Liver (tissue), 9 donors: ENCODE data around the gene SLC35A1. TPM values are rescaled to one million over a fixed set of nuclear protein-coding genes. Genes with fewer than 3 reads are reported as not detected.

Source experiments
- DNase-seq: peaks from one replicate; pipeline ENCODE4 v3.0.0-alpha.2; 2017; ENCODE audit warnings: low spot score
- H3K27ac ChIP-seq, 2 donors: one replicate each; pipeline ENCODE4 v1.7.0; 2013; ENCODE audit warnings: inconsistent platforms in 2 of 2, low read length in 2 of 2, control low read depth in 1 of 2, low read depth in 1 of 2, mild to moderate bottlenecking in 1 of 2
- H3K27me3 ChIP-seq, 4 donors: one replicate each; pipeline versions ENCODE4 v1.6.1 to v1.7.0; 2013; ENCODE audit warnings: low read length in 3 of 4, inconsistent platforms in 1 of 4, mild to moderate bottlenecking in 1 of 4, moderate library complexity in 1 of 4; ENCODE audit not compliant: control insufficient read depth in 4 of 4, insufficient read depth in 4 of 4
- H3K36me3 ChIP-seq, 4 donors: one replicate each; pipeline versions ENCODE4 v1.6.1 to v1.7.0; 2013; ENCODE audit warnings: low read length in 3 of 4, mild to moderate bottlenecking in 3 of 4, low read depth in 1 of 4, moderate library complexity in 1 of 4; ENCODE audit not compliant: control insufficient read depth in 4 of 4, insufficient read depth in 3 of 4
- H3K4me1 ChIP-seq, 4 donors: one replicate each; pipeline versions ENCODE4 v1.6.1 to v1.7.0; 2013; ENCODE audit warnings: low read length in 3 of 4, mild to moderate bottlenecking in 3 of 4, moderate library complexity in 1 of 4; ENCODE audit not compliant: control insufficient read depth in 4 of 4, insufficient read depth in 4 of 4
- H3K4me3 ChIP-seq, 3 donors: one replicate each; pipeline versions ENCODE4 v1.6.1 to v1.7.0; 2013; ENCODE audit warnings: low read length in 3 of 3, control low read depth in 1 of 3, low read depth in 1 of 3, mild to moderate bottlenecking in 1 of 3
- H3K9ac ChIP-seq, 2 donors: one replicate each; pipeline ENCODE4 v1.7.0; 2013; ENCODE audit warnings: low read length in 2 of 2, mild to moderate bottlenecking in 2 of 2, moderate library complexity in 2 of 2, control low read depth in 1 of 2, low read depth in 1 of 2
- H3K9me3 ChIP-seq, 4 donors: one replicate each; pipeline versions ENCODE4 v1.6.1 to v1.7.0; 2013; ENCODE audit warnings: low read length in 3 of 4; ENCODE audit not compliant: control insufficient read depth in 4 of 4
- CTCF ChIP-seq: fragments of 150-350 bp; IDR thresholded peaks from 2 replicates; pipeline ENCODE4 v1.5.1; 2017; ENCODE audit warnings: improper control_type of control experiment, low read depth, low read length; ENCODE audit not compliant: missing input control
- EGR1 ChIP-seq, 2 donors: IDR thresholded peaks; 2 replicates each; pipeline ENCODE4 v1.6.1; 2016 to 2018; ENCODE audit warnings: antibody characterized with exemption in 2 of 2, low read depth in 2 of 2
- FOXA1 ChIP-seq: IDR thresholded peaks from 2 replicates; pipeline ENCODE4 v1.6.1; 2016; ENCODE audit warnings: antibody characterized with exemption
- FOXA2 ChIP-seq: IDR thresholded peaks from 2 replicates; pipeline ENCODE4 v1.6.1; 2016; ENCODE audit warnings: antibody characterized with exemption
- HNF4G ChIP-seq: IDR thresholded peaks from 2 replicates; pipeline ENCODE4 v1.6.1; 2016; ENCODE audit warnings: antibody characterized with exemption
- JUND ChIP-seq, 2 donors: IDR thresholded peaks; 2 replicates each; pipeline ENCODE4 v1.6.1; 2016; ENCODE audit warnings: antibody characterized with exemption in 2 of 2
- NR2F2 ChIP-seq: IDR thresholded peaks from 2 replicates; pipeline ENCODE4 v1.6.1; 2016; ENCODE audit warnings: antibody characterized with exemption
- RAD21 ChIP-seq, 2 donors: IDR thresholded peaks; 2 replicates each; pipeline ENCODE4 v1.6.1; 2016; ENCODE audit warnings: antibody characterized with exemption in 2 of 2, mild to moderate bottlenecking in 2 of 2
- RXRA ChIP-seq, 2 donors: IDR thresholded peaks; 2 replicates each; pipeline ENCODE4 v1.6.1; 2017 to 2018; ENCODE audit warnings: antibody characterized with exemption in 2 of 2, mild to moderate bottlenecking in 1 of 2
- SP1 ChIP-seq: IDR thresholded peaks from 2 replicates; pipeline ENCODE4 v1.6.1; 2018; ENCODE audit warnings: antibody characterized with exemption, mild to moderate bottlenecking
- TAF1 ChIP-seq: conservative IDR thresholded peaks from 2 replicates; pipeline ENCODE4 v1.6.1; 2016; ENCODE audit warnings: antibody characterized with exemption, mild to moderate bottlenecking
- YY1 ChIP-seq: IDR thresholded peaks from 2 replicates; pipeline ENCODE4 v1.6.1; 2016; ENCODE audit warnings: antibody characterized with exemption, mild to moderate bottlenecking
- WGBS: extraction: QIAGEN DNeasy Blood & Tissue Kit; methylation state at CpG from one replicate; pipeline ENCODE4 v1.1.7; 2013; 5-methylcytosine and 5-hydroxymethylcytosine counted together
- polyA plus RNA-seq, 2 donors: library from polyadenylated mRNA; stranded (reverse) in 1 of 2; unstranded in 1 of 2; fragments of 200-250 nt in 1 of 2; fragments of >200 nt in 1 of 2; fragmentation: Nextera tagmentation in 1 of 2; extraction: Ambion mirVana in 1 of 2; gene quantifications; one replicate each; pipeline versions ENCODE4 v1.2.1 to v1.2.3, GENCODE V29; 2013 to 2015
- total RNA-seq, 2 donors: library from RNA; depleted of rRNA; stranded (reverse); fragments of >200 nt; gene quantifications; one replicate each; pipeline ENCODE4 v1.2.3, GENCODE V29; 2014
- TF ChIP-seq, protein P1 (sequence below): IDR thresholded peaks from 2 replicates; pipeline ENCODE4 v1.6.1; 2016; ENCODE audit warnings: antibody characterized with exemption
- TF ChIP-seq, protein P2 (sequence below): IDR thresholded peaks from 2 replicates; pipeline ENCODE4 v1.6.1; 2016; ENCODE audit warnings: antibody characterized with exemption
- TF ChIP-seq, protein P3 (sequence below): IDR thresholded peaks from 2 replicates; pipeline ENCODE4 v1.6.1; 2016; ENCODE audit warnings: antibody characterized with exemption
- donor health status: healthy.
- donor health status: healthy.
- donor health status: healthy.
- donor health status: healthy.
- donor health status: healthy.

The SLC35A1 gene
- total and polyA plus RNA-seq, 4 donors: 9.0 to 13.7 (median 10.6) TPM

DNA sequence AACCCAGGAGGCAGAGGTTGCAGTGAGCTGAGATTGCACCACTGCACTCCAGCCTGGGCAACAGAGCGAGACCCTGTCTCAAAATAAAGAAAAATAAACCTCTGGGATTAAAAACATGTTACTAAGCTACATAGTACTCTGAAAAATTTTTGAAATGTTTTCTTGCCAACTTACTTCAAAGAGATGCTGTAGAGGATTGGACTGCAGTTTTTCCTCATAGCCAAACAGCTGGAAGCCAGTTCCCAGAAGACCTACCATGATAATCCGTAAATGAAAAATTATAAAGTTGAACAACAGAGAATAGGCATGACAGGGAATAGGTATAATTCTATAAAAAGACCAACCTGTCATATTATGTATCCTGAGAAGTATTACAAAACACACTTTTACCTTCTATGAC lies 69.0 kb downstream of the SLC35A1 start (continued):
- TF ChIP-seq, protein P1, sequence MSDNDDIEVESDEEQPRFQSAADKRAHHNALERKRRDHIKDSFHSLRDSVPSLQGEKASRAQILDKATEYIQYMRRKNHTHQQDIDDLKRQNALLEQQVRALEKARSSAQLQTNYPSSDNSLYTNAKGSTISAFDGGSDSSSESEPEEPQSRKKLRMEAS: no peak
- TF ChIP-seq RAD21 (IDR thresholded peaks at IDR 0.05) (no peak), JUND (IDR thresholded peaks at IDR 0.05) (no peak), NR2F2 (no peak)
- TF ChIP-seq, protein P2, sequence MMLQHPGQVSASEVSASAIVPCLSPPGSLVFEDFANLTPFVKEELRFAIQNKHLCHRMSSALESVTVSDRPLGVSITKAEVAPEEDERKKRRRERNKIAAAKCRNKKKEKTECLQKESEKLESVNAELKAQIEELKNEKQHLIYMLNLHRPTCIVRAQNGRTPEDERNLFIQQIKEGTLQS: no peak

GRCh38 chr6:87543696-87544473 lies 71.1 kb downstream of the SLC35A1 start:
- Histone ChIP-seq H3K4me1 (no peaks in the 10 kb centered on the region), H3K27me3 (no peaks in the 10 kb centered on the region), H3K9me3 (peaks cover 0 to 3% (median 0%) of the 10 kb centered on the region in 4 donors), H3K4me3 (no peak overlapping the region), H3K27ac (no peak overlapping the region), H3K36me3 (peaks cover 7 to 26% (median 22%) of the 10 kb centered on the region in 4 donors), H3K9ac (no peak overlapping the region)
- WGBS: 88% methylated on average over 4 of the region's 4 CpGs
- TF ChIP-seq FOXA1: no peak
- TF ChIP-seq NR2F2: no peak
- no peak for TF ChIP-seq HNF4G
- TF ChIP-seq, protein P2: no peak
- TF ChIP-seq SP1: no peak
- no peak for TF ChIP-seq TAF1
- no peak for TF ChIP-seq CTCF
- TF ChIP-seq JUND (IDR thresholded peaks at IDR 0.05): no peak
- no peak for DNase-seq

DNA sequence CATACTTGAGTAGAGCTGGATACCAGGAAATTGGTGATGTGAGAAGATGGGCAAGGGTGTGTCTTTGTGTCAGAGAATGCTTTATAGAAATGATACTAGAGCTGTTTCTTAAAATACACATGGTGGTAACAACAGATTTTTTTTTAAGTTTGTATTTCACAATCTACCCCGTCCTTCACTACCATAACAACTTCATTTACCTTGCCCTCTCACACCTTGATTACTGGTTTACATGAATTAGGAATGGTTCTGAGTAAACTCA lies 71.6 kb downstream of the SLC35A1 start:
- Histone ChIP-seq H3K9me3 (peaks cover 0 to 3% (median 0%) of the 10 kb centered on the region in 4 donors), H3K27ac (no peak overlapping the region), H3K9ac (no peak overlapping the region), H3K4me1 (no peaks in the 10 kb centered on the region), H3K4me3 (no peak overlapping the region), H3K27me3 (no peaks in the 10 kb centered on the region), H3K36me3 (peaks cover 7 to 25% (median 18%) of the 10 kb centered on the region in 4 donors)
- 94% methylated on average over 1 of the region's 1 CpG for WGBS
- TF ChIP-seq YY1 (no peak), FOXA2 (no peak)
- DNase-seq: no peak

DNA sequence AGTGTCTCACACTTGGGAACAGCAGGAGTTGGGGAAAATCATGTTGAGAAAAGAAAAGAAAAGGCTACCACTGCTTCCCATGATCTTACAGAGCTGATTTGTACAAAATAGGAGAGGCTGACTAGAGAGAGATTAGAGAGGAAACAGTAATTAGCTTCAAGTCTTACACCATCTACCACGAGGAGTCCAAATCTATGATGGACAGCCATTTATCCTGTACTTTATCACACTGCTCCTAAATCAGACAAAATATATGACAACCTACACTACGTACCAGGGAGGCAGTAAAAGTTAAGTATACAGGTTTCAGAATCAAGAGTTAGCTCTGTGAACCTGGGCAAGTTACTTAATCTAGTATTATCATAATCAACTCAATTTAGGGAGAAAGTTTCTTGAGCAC lies 79.0 kb downstream of the SLC35A1 start:
- H3K9ac ChIP-seq: no peak overlapping the region
- peaks cover 0 to 13% (median 5%) of the 10 kb centered on the region in 4 donors for H3K36me3 ChIP-seq
- no peak for DNase-seq
- no peak for TF ChIP-seq NR2F2
- TF ChIP-seq, protein P3, sequence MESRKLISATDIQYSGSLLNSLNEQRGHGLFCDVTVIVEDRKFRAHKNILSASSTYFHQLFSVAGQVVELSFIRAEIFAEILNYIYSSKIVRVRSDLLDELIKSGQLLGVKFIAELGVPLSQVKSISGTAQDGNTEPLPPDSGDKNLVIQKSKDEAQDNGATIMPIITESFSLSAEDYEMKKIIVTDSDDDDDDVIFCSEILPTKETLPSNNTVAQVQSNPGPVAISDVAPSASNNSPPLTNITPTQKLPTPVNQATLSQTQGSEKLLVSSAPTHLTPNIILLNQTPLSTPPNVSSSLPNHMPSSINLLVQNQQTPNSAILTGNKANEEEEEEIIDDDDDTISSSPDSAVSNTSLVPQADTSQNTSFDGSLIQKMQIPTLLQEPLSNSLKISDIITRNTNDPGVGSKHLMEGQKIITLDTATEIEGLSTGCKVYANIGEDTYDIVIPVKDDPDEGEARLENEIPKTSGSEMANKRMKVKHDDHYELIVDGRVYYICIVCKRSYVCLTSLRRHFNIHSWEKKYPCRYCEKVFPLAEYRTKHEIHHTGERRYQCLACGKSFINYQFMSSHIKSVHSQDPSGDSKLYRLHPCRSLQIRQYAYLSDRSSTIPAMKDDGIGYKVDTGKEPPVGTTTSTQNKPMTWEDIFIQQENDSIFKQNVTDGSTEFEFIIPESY: no peak
- TF ChIP-seq EGR1 (IDR thresholded peaks at IDR 0.05; ENCODE audit: low read depth in 2 of 2): no peak
- TF ChIP-seq SP1: no peak
- no peak for TF ChIP-seq RXRA (IDR thresholded peaks at IDR 0.05)
- no peak for TF ChIP-seq CTCF
- no peak for TF ChIP-seq FOXA2
- 88% methylated on average over 2 of the region's 2 CpGs for WGBS
- no peaks in the 10 kb centered on the region for H3K27me3 ChIP-seq
- H3K9me3 ChIP-seq: no peaks in the 10 kb centered on the region
- no peaks in the 10 kb centered on the region for H3K4me1 ChIP-seq
- H3K27ac ChIP-seq: no peak overlapping the region
- no peak overlapping the region for H3K4me3 ChIP-seq
